ENCODE data around the gene TUFT1. TPM values are rescaled to one million over a fixed set of nuclear protein-coding genes. Genes with fewer than 3 reads are reported as not detected.

Gene TUFT1
- 15.7 TPM for polyA plus RNA-seq (2013, experiment 1 of 4)
- 12.1 TPM for polyA plus RNA-seq (2013, experiment 2 of 4)
- 9.7 TPM for polyA plus RNA-seq (2013, experiment 3 of 4)
- polyA plus RNA-seq (2013, experiment 4 of 4): 10.0 TPM

GRCh38 chr1:151540021-151540981, at the start of gene TUFT1:
TUFT1 (plus strand) TSS chr1:151540309; CDS start chr1:151540367, 58 bp downstream.
- H3K27ac ChIP-seq (ENCODE audit: insufficient read depth, low read depth, low read length, poor library complexity, severe bottlenecking): no peak within 1 kb of the TSS
- H3K9me3 ChIP-seq (ENCODE audit: control insufficient read depth, low read length): no peaks in the 10 kb centered on the region
- no peaks in the 10 kb centered on the region for H3K27me3 ChIP-seq (ENCODE audit: control insufficient read depth, insufficient read depth, low read length, poor library complexity, severe bottlenecking)
- WGBS, 2 experiments: 1% methylated on average over 70 of the region's 70 CpGs
- H3K4me3 ChIP-seq (ENCODE audit: insufficient read depth, low read depth, low read length): peak within 1 kb of the TSS; percentile 68
- no peaks in the 10 kb centered on the region for H3K36me3 ChIP-seq (ENCODE audit: control insufficient read depth, insufficient read depth, low read length)
- peaks cover 14% of the 10 kb centered on the region for H3K4me1 ChIP-seq (ENCODE audit: control insufficient read depth, insufficient read depth, low read length)

- WGBS, 2 experiments: 87 to 90% methylated on average over 5 of the region's 5 CpGs
- Histone ChIP-seq H3K9me3 (ENCODE audit: control insufficient read depth, low read length) (no peaks in the 10 kb centered on the region), H3K27me3 (ENCODE audit: control insufficient read depth, insufficient read depth, low read length, poor library complexity, severe bottlenecking) (no peaks in the 10 kb centered on the region), H3K36me3 (ENCODE audit: control insufficient read depth, insufficient read depth, low read length) (no peaks in the 10 kb centered on the region), H3K4me3 (ENCODE audit: insufficient read depth, low read depth, low read length) (no peak overlapping the region), H3K4me1 (ENCODE audit: control insufficient read depth, insufficient read depth, low read length) (peaks cover 9% of the 10 kb centered on the region), H3K27ac (ENCODE audit: insufficient read depth, low read depth, low read length, poor library complexity, severe bottlenecking) (no peak overlapping the region)
Measured at GRCh38 chr1:151491641-151492040, 48.5 kb upstream of the TUFT1 start.

GRCh38 chr1:151492120-151492519, 48.0 kb upstream of the TUFT1 start:
- WGBS, 2 experiments: 89 to 94% methylated on average over 1 of the region's 1 CpG
- Histone ChIP-seq H3K27me3 (ENCODE audit: control insufficient read depth, insufficient read depth, low read length, poor library complexity, severe bottlenecking) (no peaks in the 10 kb centered on the region), H3K4me1 (ENCODE audit: control insufficient read depth, insufficient read depth, low read length) (peaks cover 9% of the 10 kb centered on the region), H3K36me3 (ENCODE audit: control insufficient read depth, insufficient read depth, low read length) (no peaks in the 10 kb centered on the region), H3K9me3 (ENCODE audit: control insufficient read depth, low read length) (no peaks in the 10 kb centered on the region), H3K4me3 (ENCODE audit: insufficient read depth, low read depth, low read length) (no peak overlapping the region), H3K27ac (ENCODE audit: insufficient read depth, low read depth, low read length, poor library complexity, severe bottlenecking) (no peak overlapping the region)

GRCh38 chr1:151493042-151493441, 47.1 kb upstream of the TUFT1 start:
- Histone ChIP-seq H3K4me1 (ENCODE audit: control insufficient read depth, insufficient read depth, low read length) (peaks cover 9% of the 10 kb centered on the region), H3K36me3 (ENCODE audit: control insufficient read depth, insufficient read depth, low read length) (no peaks in the 10 kb centered on the region), H3K27me3 (ENCODE audit: control insufficient read depth, insufficient read depth, low read length, poor library complexity, severe bottlenecking) (no peaks in the 10 kb centered on the region), H3K4me3 (ENCODE audit: insufficient read depth, low read depth, low read length) (no peak overlapping the region), H3K27ac (ENCODE audit: insufficient read depth, low read depth, low read length, poor library complexity, severe bottlenecking) (no peak overlapping the region), H3K9me3 (ENCODE audit: control insufficient read depth, low read length) (no peaks in the 10 kb centered on the region)
- WGBS, 2 experiments: 92% methylated on average over 3 of the region's 3 CpGs

- Histone ChIP-seq H3K27ac (ENCODE audit: insufficient read depth, low read depth, low read length, poor library complexity, severe bottlenecking) (no peak overlapping the region), H3K4me3 (ENCODE audit: insufficient read depth, low read depth, low read length) (no peak overlapping the region)
Measured at GRCh38 chr1:151494741-151495281, 45.3 kb upstream of the TUFT1 start.

GRCh38 chr1:151495316-151495715, 44.8 kb upstream of the TUFT1 start:
- peaks cover 9% of the 10 kb centered on the region for H3K4me1 ChIP-seq (ENCODE audit: control insufficient read depth, insufficient read depth, low read length)
- H3K27ac ChIP-seq (ENCODE audit: insufficient read depth, low read depth, low read length, poor library complexity, severe bottlenecking): peak overlapping the region; percentile 62
- no peaks in the 10 kb centered on the region for H3K36me3 ChIP-seq (ENCODE audit: control insufficient read depth, insufficient read depth, low read length)
- H3K27me3 ChIP-seq (ENCODE audit: control insufficient read depth, insufficient read depth, low read length, poor library complexity, severe bottlenecking): no peaks in the 10 kb centered on the region
- no peaks in the 10 kb centered on the region for H3K9me3 ChIP-seq (ENCODE audit: control insufficient read depth, low read length)
- no peak overlapping the region for H3K4me3 ChIP-seq (ENCODE audit: insufficient read depth, low read depth, low read length)
- 43 to 50% methylated on average over 1 of the region's 1 CpG for WGBS, 2 experiments

More at GRCh38 chr1:151494741-151495281, 45.3 kb upstream of the TUFT1 start:
- no peaks in the 10 kb centered on the region for H3K27me3 ChIP-seq (ENCODE audit: control insufficient read depth, insufficient read depth, low read length, poor library complexity, severe bottlenecking)
- 0% methylated on average over 1 of the region's 1 CpG for WGBS, 2 experiments
- no peaks in the 10 kb centered on the region for H3K36me3 ChIP-seq (ENCODE audit: control insufficient read depth, insufficient read depth, low read length)
- peaks cover 9% of the 10 kb centered on the region for H3K4me1 ChIP-seq (ENCODE audit: control insufficient read depth, insufficient read depth, low read length)
- no peaks in the 10 kb centered on the region for H3K9me3 ChIP-seq (ENCODE audit: control insufficient read depth, low read length)

GRCh38 chr1:151499365-151499764, 40.7 kb upstream of the TUFT1 start:
- H3K27ac ChIP-seq (ENCODE audit: insufficient read depth, low read depth, low read length, poor library complexity, severe bottlenecking): no peak overlapping the region
- H3K27me3 ChIP-seq (ENCODE audit: control insufficient read depth, insufficient read depth, low read length, poor library complexity, severe bottlenecking): no peaks in the 10 kb centered on the region
- H3K4me1 ChIP-seq (ENCODE audit: control insufficient read depth, insufficient read depth, low read length): peaks cover 9% of the 10 kb centered on the region
- no peak overlapping the region for H3K4me3 ChIP-seq (ENCODE audit: insufficient read depth, low read depth, low read length)
- 91 to 95% methylated on average over 5 of the region's 5 CpGs for WGBS, 2 experiments
- no peaks in the 10 kb centered on the region for H3K36me3 ChIP-seq (ENCODE audit: control insufficient read depth, insufficient read depth, low read length)
- no peaks in the 10 kb centered on the region for H3K9me3 ChIP-seq (ENCODE audit: control insufficient read depth, low read length)

- Histone ChIP-seq H3K27ac (ENCODE audit: insufficient read depth, low read depth, low read length, poor library complexity, severe bottlenecking) (no peak overlapping the region), H3K4me3 (ENCODE audit: insufficient read depth, low read depth, low read length) (no peak overlapping the region), H3K27me3 (ENCODE audit: control insufficient read depth, insufficient read depth, low read length, poor library complexity, severe bottlenecking) (no peaks in the 10 kb centered on the region), H3K9me3 (ENCODE audit: control insufficient read depth, low read length) (no peaks in the 10 kb centered on the region), H3K36me3 (ENCODE audit: control insufficient read depth, insufficient read depth, low read length) (no peaks in the 10 kb centered on the region), H3K4me1 (ENCODE audit: control insufficient read depth, insufficient read depth, low read length) (peaks cover 8% of the 10 kb centered on the region)
- 91 to 96% methylated on average over 1 of the region's 1 CpG for WGBS, 2 experiments
Measured at GRCh38 chr1:151499930-151500329, 40.2 kb upstream of the TUFT1 start.

GRCh38 chr1:151501474-151501873, 38.6 kb upstream of the TUFT1 start:
- 75 to 77% methylated on average over 10 of the region's 10 CpGs for WGBS, 2 experiments
- Histone ChIP-seq H3K36me3 (ENCODE audit: control insufficient read depth, insufficient read depth, low read length) (no peaks in the 10 kb centered on the region), H3K27ac (ENCODE audit: insufficient read depth, low read depth, low read length, poor library complexity, severe bottlenecking) (no peak overlapping the region)

GRCh38 chr1:151502035-151502700, 37.9 kb upstream of the TUFT1 start:
- H3K27ac ChIP-seq (ENCODE audit: insufficient read depth, low read depth, low read length, poor library complexity, severe bottlenecking): no peak overlapping the region
- no peaks in the 10 kb centered on the region for H3K27me3 ChIP-seq (ENCODE audit: control insufficient read depth, insufficient read depth, low read length, poor library complexity, severe bottlenecking)
- no peaks in the 10 kb centered on the region for H3K4me1 ChIP-seq (ENCODE audit: control insufficient read depth, insufficient read depth, low read length)
- WGBS, 2 experiments: 85 to 86% methylated on average over 5 of the region's 5 CpGs
- H3K36me3 ChIP-seq (ENCODE audit: control insufficient read depth, insufficient read depth, low read length): no peaks in the 10 kb centered on the region
- no peak overlapping the region for H3K4me3 ChIP-seq (ENCODE audit: insufficient read depth, low read depth, low read length)
- no peaks in the 10 kb centered on the region for H3K9me3 ChIP-seq (ENCODE audit: control insufficient read depth, low read length)

More at GRCh38 chr1:151501474-151501873, 38.6 kb upstream of the TUFT1 start:
- H3K27me3 ChIP-seq (ENCODE audit: control insufficient read depth, insufficient read depth, low read length, poor library complexity, severe bottlenecking): no peaks in the 10 kb centered on the region
- no peaks in the 10 kb centered on the region for H3K4me1 ChIP-seq (ENCODE audit: control insufficient read depth, insufficient read depth, low read length)
- H3K4me3 ChIP-seq (ENCODE audit: insufficient read depth, low read depth, low read length): no peak overlapping the region
- H3K9me3 ChIP-seq (ENCODE audit: control insufficient read depth, low read length): no peaks in the 10 kb centered on the region

Measured in ectodermal cell (in vitro differentiated cells).